ENCODE data around the gene KRT2.

Gene KRT2

DNA sequence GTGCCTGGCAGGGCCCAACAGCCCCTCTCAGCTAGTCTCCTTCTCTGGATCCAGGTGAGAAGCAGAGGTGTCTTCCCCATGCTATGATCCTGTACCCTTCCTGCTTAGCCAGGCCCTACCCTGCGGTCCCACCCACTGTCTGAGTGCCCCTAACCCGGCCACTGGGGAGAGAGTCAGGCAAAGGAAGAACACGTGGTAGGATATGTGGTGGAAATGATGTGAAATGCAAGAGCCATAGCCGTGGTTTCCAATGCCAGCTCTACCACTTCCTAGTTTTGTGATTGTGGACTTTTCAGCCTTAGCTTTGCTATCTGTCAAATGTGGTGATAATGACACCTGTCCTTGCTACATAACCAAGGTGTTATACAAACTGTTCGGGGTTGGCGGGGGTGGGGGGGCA lies 15.8 kb downstream of the KRT2 start:
- no peak for FAIRE-seq

DNA sequence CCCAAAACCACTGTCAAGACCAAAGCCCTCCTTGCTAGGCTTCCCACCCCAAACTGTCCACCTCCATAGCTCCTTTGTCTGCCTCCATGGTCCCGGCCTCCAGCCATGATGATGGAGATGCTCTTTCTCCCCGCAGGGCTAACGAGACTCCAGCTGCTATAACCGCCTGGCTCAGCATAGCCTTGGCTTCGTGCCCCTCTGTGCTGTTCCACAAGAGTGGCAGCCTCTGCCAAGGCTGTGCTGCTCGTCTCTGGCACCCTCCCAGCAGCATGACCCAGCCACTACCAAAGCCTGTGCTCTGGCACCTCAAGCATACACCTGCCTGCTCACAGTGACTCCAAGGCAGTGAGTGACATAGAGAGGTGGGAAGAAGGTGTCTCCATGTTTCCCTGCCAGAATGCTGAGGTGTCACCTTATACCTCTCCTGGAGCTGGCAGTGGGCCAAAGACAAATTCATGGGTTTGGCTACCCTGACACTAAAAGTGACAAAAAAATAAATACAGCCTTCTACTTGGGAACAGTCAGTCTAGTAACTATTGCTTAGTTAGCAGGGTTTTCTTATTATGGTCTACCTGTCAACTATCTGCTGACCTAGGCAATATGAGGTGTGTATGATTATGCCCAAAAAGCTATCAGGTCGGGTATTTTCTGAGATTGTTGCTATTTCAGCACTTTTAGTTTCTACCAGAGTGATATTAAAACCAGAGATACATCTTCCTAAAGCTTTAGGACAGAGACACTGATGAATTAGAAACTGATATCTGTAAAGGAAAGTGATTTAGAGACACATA lies 17.6 kb downstream of the KRT2 start:
- no peak for FAIRE-seq

DNA sequence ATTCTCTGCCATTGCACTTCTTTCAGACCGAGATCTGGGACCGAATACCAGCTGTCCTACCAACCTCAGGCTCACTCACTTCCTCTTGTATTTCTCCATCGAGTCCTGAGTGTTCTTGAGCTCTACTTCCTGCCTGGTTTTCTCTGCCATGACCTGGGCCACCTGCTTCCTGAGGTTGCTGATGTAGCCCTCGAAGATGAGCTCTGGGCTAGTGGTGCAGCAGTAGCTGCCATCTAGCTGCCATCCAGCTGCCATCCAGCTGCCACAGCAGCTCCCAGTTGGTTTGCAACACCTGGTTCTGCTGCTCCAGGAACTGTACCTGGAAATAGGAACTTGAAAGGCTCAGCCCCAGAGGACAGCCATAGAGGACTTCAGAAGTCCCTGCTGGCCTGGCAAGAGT lies 18.6 kb downstream of the KRT2 start:
- no peak for FAIRE-seq

DNA sequence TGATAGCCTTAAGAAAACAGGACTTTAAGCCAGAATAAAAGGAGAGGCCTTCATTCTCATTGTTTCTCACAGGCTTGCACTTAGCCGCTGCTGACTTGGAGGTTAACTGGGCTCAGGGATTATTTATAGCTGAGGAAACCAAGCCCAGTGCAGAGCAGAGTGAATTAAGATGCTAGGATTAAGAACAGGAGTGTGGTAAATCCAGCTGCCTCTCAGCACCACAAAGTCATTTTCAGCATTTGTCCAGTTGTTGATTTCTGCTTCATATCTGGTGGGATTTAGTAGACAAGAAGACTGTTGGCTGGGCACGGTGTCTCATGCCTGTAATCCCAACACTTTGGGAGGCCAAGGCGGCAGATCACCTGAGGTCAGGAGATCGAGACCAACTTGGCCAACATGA lies 19.4 kb downstream of the KRT2 start:
- no peak for FAIRE-seq

DNA sequence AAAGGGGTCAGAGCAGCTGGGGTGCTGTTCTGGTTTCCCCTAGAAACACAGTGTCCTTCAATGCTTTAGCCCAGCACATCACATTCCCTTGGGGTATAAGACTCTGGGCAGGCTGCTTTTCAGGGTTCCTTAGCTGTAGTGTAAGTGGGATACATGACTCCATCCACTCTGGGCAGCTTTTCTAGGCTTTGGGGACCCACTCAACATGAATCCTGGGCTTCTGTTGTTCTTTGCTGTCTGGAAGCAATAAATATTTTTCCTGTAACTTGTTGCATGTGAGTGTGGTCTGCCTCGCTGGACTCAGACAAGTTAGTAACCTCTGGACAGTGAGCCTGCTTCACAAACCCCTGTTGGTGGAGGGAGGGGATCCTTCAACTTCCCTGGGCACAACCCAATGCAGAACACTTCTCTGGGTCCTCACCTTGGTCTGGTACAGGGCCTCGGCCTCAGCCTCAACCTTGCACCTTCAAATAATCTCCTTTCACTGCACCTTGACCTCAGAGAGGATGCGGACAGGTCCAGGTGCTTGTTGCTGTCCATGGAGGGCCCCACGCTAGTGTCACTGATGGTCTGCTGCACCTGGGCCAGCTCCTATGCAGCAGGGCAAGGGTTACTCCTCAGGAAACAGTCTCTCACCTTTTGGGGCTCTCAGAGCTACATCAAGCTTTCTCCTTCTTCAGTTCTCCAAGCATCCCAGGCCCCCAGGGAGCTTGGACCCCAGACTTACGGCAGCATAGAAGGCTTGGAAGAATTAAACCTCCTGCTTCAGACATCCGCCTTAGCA lies 20.1 kb downstream of the KRT2 start:
- no peak for FAIRE-seq

DNA sequence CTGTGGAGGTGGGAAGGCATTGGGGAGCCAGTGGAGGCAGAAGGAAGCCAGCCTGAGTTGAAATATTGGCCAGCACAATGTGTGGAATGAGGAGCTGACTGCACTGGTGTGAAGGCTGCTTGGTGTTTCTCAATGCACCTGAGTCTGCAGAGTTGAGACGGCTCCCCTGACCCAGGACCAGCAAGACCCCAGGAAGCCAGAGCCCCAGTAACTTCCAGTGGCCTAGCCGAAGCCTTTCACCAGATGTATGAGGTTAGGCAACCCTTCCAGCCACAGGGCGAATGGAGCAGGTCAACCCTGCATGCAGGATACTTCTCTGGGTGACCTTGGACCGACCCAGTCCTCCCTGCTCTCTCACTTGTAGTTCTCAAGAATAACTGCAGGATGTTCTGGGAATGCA lies 20.7 kb downstream of the KRT2 start:
- no peak for FAIRE-seq

DNA sequence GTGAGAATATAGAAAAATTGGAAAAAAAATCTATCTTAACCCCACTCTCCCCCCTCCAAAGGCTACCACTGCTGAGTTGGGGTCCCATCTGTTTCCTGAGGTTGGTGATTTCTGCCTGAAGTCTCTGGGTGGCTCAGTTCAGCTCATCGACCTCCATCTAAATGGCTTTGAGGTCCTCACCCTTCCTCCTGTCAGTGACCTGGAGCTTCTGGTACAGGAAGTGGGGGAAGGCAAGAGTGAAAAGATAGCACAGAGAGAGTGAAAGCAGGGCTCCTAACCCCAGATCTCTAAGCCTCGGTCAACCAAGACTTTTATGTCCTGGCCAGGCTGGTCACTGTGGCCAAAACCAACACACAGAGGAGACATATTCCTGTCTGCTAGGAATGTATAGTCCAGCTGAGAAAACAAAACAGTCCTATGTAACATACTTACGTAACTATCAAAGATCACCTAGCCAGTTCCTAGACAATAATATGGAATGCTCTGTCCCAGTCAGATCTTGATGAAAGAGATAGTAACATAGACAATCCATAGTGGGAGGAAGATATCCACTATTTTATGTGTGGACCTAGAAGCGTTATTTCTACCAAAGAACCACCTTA lies 21.3 kb downstream of the KRT2 start:
- FAIRE-seq, result no peak

DNA sequence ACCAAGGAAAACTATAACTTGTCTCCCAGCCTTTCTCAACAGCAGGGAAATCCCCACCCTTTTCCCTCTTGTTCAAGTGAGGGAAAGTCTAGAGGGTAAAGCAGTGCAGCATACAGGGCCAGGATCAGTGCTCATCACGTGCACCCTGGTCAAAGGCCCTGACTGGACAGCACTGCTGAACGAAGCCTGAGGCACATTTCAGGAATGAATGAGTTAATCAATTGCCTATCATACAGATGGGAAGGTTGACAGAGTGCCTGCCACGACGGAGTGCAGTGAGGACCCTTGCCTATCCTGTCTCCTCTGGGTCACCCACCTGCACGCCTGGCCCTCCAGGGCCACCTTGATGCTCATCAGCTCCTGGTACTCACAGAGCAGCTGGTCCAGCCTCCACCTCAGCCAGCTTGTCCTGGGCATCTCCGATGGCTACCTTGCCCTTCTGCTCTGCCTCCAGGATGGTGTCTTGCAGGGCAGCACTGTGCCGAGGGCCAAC lies 22.0 kb downstream of the KRT2 start:
- FAIRE-seq, result no peak

DNA sequence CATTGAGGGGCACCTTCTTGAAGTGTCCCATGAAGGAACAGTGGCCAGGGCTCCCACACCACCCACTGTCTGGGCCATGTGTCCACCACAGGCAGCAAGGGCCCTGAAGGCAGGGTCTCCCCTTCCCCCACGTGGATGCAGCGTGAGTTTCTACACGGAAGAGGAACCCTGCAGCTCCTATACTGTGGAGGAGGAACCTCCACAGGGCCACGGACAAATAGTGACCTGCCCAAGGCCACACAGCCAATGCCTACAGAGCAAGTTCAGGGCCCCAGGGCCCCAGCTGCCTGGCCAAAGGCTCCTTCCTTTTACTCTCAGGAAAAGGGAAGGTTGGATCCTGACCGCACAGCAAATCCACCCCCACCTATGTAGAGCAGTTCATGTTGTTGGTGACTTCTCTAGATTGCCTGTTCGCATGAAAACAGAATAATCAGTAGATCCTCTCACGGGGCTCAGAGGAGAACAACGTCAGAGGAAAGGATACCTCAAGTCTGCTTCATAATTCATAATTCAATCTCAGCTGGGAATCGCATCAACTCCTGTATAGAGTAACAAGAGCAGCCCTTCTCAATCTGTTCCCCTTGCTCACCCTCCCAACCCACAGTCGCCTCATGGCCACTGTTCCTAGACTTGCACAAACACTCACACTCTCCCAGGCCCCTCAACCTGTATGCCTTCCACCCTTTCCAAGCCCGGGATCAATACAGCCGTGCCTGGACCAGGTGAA lies 22.6 kb downstream of the KRT2 start:
- no peak for FAIRE-seq

DNA sequence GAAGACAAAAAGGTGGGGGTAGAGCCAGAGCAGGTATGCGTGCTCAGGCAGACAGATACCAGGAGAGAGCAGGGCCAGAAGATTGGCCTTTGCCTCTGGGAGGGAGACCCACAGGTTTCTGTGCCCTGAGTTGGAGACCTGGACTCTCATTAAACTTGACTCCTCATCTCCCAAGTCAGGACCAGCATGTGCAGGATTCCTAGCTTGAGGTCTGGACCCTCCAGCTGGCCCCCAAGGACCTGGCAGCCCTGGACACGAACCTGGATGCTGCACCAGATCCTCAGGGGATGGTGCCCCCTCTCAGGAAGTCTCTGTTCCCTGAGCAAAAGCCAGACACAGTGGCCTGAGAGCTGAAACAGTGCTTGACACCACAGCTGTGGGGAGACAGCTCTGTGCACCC lies 23.2 kb downstream of the KRT2 start:
- no peak for FAIRE-seq

DNA sequence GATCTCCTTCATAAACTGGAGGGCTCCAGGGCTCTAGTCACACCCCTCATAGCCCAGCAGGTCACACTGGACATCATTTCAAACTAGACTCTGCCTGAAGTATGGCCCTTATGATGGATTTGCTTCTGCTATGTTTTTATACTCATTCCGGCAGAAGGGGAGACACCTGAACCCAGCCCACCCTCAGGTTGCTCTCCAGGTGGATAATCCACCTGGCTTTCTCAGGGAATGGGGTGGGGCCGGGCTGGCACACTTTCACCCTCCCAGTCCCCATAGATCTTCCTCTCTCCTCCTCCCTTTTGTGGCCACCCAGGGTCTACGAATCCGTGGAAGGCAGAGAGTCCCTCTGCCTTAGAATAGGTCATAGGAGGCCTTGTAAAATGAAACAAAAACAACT lies 23.9 kb downstream of the KRT2 start:
- no peak for FAIRE-seq

DNA sequence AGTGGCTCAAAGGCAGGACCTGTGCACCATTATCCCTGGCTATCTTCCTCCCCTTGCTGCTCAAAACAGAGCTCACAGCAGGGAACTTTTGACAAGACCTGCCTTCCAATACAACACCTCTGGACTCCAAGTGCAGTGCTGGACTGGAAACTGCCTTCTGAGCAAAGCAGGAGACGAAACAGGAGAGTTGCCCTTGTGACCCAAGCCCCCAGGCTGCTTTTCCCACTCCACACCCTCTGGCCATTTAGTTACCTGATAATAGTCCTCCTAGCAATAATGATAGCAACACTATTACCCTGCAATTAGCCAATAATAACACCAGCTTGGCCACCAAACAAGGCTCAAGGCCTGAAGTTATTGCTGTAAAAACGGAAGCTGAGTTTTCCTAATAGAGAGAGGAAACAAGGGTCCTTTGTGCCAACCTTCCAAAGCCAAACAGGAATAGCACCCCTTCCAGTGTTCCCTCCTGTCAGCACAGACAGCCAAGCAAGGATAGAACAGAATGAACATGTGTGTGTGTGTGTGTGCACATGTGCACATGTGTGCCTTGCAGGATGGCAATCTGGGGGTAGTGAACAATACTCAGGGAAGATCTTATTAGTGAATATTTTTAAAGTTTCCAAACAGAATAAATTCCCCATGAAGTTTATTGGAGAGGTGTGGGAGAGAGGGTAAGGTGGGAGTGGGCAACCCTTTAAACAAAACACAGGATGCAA lies 24.5 kb downstream of the KRT2 start:
- no peak for FAIRE-seq

DNA sequence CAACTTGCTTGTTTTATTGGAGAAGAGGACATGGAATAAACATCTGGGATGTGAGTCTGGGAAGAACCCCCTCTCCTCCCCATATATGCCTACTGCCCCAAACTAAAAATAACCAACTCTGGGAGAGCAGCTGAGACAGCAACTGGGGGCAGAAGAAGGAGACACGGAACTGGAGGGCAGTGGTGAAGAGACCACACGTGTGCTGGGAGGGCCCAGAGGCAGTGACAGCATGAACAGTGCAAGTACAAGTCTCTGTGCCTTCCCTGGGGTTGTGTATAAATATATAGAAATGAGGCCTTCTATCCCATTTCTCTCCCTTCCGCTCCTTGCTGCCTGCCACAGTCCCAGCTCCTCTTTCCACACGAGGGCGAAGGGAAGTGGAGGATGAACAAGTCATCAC lies 29.7 kb downstream of the KRT2 start:
- no peak for FAIRE-seq

DNA sequence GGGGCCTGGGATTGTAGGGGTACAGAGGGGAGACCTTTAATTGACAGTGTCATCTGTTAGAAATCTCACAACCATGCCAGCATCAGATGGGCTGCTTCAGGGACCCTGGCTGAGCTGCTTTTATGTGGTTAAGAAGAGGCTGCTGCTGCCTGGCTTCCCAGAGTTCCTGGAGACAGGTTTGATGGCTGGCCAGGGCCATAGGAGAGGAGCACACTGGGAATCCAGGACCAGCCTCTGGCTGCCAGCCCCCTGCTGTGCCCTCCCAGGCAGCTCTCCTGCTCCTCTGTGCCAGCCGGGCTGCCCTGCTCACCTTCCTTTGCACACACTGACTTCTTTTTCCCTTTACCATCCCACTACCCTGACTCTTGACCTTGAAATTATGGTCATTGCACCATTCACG lies 33.1 kb downstream of the KRT2 start:
- FAIRE-seq, result no peak

DNA sequence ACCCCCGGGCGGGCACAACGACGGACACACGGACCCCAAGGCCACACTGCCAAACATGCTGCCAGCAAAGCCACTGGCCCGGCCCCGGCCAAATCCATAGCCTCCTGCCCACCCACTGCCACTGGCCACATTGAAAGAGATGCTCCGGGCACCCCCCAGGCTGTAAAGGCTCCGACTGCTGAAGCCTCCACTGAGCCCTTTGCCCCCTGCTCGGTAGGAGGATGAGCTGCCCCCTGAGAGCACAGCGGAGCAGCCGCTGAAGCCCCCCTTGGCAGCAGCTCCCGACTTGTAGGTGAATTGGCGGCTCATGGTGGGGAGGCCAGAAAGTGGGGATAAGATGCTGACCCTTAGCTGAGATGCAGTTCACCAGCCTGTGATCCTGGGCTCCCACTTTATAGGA lies 33.8 kb downstream of the KRT2 start, which contains the start of gene KRT73:
KRT73 (minus strand) TSS at position 344 of the 400 bp plus-strand sequence; CDS start at position 309, 35 bp downstream.
- no peak for FAIRE-seq

DNA sequence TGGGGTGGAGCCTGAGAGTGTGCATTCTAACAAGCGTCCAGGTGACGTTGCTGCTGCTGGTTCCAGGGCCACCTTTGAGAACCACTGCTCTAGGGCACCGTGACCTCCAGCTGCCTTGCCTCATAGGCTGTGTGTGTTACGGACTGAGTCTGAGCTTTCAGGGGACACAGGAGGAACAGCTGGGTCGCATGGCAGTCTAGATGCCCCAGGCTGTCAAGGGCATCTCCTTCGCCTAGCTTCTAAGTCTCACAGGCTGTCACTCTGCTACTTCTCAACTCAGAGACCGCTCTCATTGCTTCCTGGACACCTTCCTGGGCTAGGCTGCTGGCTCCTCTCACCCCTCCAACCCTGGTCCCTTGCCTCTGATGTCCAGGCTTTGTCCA lies 34.6 kb downstream of the KRT2 start:
- no peak for FAIRE-seq

DNA sequence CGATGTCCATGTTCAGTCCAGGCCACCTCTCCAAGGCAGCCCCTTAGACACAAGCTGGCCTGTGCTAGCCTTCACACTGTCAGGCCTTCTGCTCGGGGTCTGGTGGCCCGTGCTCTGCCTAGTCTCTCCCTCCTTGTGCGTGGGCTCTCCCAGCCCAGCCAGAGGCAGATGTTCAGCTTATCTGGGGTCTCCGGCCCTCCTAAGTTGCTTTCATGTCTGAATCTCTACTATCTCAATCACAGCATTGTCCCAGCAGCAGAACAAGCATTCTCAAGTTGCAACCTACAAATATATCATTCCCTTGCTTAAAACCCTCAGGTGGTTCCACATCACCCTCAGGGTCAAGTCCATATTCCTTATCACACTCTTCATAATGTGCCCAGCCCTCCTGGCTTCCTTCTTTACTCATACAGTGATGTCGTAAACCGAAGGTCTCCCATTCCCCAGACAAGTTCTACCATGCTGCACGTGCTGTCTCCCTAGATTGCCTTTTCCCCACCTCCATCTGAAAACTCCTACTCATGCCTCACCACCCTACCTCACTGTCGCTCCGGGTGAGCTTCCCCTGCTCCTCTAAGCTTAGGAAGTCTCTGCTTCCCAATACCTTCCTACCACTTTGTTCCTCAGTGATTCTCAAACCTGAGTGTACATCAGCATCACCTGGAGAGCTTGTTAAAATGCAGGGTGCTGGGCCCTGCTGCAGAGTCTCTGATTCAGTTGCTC lies 35.2 kb downstream of the KRT2 start:
- no peak for FAIRE-seq

DNA sequence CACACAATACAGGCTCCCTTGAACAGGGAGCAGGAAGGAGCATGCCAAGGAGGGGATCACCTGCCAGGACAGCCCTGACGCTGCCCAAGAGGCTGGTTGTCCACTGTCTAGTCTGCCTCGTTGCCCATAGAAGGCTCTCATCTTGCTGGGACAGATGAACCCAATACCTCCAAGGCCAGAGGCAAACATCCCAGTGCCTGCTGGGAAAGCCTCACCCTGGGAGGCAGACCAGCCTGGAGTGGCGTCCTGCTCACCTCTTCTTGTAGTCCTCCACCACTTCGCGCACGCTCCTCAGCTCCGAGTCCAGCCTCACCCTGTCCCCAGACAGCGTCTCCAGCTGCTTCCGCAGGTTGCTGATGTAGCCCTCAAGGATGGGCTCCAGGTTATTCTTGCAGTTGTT lies 36.1 kb downstream of the KRT2 start:
- FAIRE-seq, result no peak

DNA sequence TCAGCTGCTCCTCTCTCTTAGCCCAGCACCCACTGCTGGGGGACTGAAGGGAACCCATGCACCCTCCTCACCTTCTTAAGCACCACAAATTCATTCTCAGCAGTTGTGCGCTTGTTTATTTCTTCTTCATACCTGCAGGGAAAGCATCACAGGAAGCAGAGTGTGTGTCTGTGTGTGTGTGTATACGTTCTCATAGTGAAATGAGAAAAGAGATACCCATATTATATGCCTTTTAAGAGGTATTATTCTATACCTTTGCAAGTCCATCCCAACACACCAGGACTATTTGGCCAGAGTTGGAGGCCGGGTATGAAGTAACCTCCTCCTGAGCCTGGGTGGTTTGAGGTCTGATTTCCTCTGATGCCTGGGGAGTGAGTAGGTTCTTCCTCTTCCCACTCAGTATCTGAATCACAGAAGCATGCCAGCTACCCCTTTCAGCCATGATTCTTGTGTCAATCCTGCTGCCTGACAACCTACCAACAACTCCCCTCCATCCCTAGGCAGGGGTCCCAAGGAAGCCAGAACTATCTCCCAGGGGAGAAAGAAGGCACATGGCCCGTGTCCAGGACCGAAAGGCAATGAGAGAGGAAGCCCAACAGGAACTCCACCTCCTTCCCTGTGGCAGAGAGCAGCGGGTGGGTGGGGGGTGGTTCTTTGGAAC lies 36.7 kb downstream of the KRT2 start:
- no peak for FAIRE-seq

DNA sequence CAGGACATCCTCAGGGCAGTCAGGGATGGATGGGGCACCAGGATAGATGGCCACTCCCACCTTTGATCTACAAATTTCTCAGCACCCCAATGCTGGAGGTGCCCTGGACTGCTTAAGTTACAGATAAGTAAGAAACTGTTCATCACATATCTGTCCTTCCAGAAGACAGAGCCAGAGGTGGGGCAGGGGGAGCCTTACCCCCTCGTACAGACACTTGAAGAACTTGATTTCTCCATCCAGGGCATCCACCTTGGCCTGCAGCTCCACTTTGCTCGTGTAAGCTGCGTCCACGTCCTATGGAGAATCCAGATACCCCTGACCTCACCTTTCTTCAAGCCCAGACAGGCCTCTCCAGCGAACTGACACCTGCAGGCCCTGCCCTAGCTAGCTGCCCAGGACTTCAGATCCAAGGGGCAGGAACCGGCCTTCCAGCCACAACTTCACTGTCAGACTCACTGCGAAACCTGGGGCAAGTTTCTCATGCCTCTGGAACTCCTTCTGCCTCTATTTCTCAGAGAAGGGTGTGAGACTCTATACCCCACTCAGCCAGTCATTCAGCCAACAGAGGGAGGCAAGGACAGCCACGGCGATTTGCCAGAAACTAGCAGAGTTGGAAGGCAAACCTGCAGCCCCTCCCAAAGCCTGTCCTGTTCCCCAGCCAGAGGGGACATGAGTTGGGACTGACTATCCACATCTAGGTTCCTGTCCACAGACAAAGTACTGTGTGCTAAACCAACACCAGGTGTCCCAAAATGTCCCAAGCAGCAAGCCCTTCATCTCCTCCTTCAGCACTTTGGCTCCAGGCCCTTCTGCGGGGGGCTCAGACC lies 37.4 kb downstream of the KRT2 start:
- FAIRE-seq, result no peak

Data from A204.1 (cell line).